Neural cell (in vitro differentiated cells): Measurements from ENCODE around the gene CDC25B.

ENCODE experiments used
- CTCF ChIP-seq: fragments of 450-650 bp; IDR thresholded peaks from 2 replicates; pipeline ENCODE4 v1.5.1; 2014; ENCODE audit warnings: antibody characterized with exemption, mild to moderate bottlenecking, moderate library complexity; ENCODE audit not compliant: poor library complexity, severe bottlenecking
- EP300 ChIP-seq: fragments of 450-650 bp; conservative IDR thresholded peaks from 2 replicates; pipeline ENCODE4 v1.6.1; 2014; ENCODE audit warnings: antibody characterized with exemption, mild to moderate bottlenecking, moderate library complexity; ENCODE audit not compliant: poor library complexity, severe bottlenecking
- EZH2 ChIP-seq: fragments of 200-600, 300-800 bp; shearing (Covaris generic), sonication (generic); IDR thresholded peaks from 2 replicates; pipeline ENCODE4 v1.6.1; 2014; ENCODE audit warnings: antibody characterized with exemption, low read length, borderline replicate concordance, mild to moderate bottlenecking; ENCODE audit not compliant: insufficient read depth, poor library complexity, severe bottlenecking
- POLR2AphosphoS5 ChIP-seq: IDR thresholded peaks from 2 replicates; pipeline ENCODE4 v1.6.1; 2012
- SMC3 ChIP-seq: fragments of 450-650 bp; conservative IDR thresholded peaks from 2 replicates; pipeline ENCODE4 v1.6.1; 2014; ENCODE audit warnings: antibody characterized with exemption, mild to moderate bottlenecking, moderate library complexity; ENCODE audit not compliant: poor library complexity
- TAF1 ChIP-seq: IDR thresholded peaks from 2 replicates; pipeline ENCODE4 v1.6.1; 2012; ENCODE audit warnings: low read depth
- TF ChIP-seq, protein P1 (sequence below): IDR thresholded peaks from 2 replicates; pipeline ENCODE4 v1.6.1; 2012; ENCODE audit warnings: borderline replicate concordance

DNA sequence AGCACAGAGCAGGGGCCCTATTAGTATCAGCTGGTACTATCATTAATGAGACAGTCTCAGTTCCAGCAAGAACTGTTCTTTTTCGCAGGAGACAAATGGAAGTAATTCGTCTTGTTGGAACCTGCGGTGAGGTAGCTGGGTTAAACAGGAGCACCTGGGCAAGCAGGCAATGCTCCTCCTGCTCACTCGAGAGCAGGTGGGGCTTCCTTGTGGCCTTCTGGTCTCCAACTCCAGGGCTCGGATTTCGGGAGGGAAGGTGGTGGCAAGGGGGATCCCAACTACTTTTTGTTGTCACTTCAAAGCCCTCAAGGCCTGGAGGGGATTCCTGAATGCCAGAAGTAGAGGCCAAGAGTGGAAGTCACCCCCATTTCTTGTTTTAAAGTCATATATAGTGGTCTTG, 13.5 kb upstream of the CDC25B start:
- TF ChIP-seq CTCF (no peak), POLR2AphosphoS5 (no peak), EP300 (no peak), EZH2 (no peak), TAF1 (no peak), SMC3 (no peak)
- TF ChIP-seq, protein P1, sequence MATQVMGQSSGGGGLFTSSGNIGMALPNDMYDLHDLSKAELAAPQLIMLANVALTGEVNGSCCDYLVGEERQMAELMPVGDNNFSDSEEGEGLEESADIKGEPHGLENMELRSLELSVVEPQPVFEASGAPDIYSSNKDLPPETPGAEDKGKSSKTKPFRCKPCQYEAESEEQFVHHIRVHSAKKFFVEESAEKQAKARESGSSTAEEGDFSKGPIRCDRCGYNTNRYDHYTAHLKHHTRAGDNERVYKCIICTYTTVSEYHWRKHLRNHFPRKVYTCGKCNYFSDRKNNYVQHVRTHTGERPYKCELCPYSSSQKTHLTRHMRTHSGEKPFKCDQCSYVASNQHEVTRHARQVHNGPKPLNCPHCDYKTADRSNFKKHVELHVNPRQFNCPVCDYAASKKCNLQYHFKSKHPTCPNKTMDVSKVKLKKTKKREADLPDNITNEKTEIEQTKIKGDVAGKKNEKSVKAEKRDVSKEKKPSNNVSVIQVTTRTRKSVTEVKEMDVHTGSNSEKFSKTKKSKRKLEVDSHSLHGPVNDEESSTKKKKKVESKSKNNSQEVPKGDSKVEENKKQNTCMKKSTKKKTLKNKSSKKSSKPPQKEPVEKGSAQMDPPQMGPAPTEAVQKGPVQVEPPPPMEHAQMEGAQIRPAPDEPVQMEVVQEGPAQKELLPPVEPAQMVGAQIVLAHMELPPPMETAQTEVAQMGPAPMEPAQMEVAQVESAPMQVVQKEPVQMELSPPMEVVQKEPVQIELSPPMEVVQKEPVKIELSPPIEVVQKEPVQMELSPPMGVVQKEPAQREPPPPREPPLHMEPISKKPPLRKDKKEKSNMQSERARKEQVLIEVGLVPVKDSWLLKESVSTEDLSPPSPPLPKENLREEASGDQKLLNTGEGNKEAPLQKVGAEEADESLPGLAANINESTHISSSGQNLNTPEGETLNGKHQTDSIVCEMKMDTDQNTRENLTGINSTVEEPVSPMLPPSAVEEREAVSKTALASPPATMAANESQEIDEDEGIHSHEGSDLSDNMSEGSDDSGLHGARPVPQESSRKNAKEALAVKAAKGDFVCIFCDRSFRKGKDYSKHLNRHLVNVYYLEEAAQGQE, result no peak
